GM19395 (cell line): ENCODE results near the gene KIRREL3.

Experiments
- ATAC-seq: cut with Tn5 transposase; IDR thresholded peaks from one replicate; pipeline ENCODE4 v1.9.1; 2021; ENCODE audit warnings: mild to moderate bottlenecking, moderate library complexity; ENCODE audit not compliant: unreplicated experiment

The KIRREL3 gene

DNA sequence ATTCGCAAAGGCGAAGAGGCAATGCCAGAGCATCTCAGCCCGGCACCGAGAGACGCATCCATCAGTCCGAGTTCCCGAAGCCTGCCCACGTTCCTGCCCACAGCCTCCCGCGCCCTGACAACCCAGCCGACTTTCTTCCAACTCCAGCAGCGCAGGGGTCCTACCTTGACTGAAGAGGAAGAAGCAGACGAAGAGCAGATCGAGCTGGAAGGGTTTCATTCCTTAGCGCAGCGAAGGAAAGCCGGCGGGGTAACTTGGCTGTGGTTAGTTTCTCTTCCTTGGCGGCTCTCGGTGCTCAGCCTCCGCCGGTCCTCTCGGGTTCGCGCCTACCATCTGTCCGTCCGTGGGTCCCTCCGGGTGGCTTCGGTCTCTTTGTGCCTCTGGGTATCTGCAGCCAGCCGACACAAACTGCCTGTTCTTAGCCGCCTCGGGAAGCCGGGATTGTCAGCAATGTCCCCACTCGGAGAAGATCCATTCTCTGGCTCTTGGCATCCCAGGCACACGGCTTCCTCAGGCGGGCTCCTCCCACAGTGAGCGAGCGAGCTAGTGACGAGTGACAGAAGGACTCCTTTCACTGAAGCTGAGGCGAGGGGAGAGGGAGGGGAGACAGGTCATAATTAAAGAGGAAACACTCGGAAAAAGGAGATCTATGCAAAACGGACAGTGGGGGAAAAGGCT is at the start of gene KIRREL3:
KIRREL3 (minus strand) TSS at position 480 of the 678 bp plus-strand sequence.
- no peak for ATAC-seq

DNA sequence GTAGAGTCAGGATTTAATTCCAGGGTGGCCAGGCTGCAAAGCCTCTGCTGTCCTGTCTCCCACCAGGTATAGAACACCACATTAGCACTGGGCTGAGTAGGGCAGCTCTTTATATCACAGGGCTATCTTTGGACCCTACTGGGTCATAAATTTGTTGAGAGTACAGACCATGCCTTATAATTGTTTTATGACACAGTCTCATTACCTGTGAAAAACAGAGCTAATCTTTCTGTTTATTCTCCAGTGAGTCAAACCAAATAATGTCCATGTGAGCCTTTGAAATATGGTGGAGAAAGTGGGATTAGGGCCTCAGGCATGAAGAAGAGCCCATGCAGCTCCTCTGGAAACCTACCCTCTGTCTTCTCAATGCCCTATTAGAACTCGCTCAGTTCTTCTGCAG is 49.6 kb upstream of the KIRREL3 start:
- ATAC-seq = no peak

DNA sequence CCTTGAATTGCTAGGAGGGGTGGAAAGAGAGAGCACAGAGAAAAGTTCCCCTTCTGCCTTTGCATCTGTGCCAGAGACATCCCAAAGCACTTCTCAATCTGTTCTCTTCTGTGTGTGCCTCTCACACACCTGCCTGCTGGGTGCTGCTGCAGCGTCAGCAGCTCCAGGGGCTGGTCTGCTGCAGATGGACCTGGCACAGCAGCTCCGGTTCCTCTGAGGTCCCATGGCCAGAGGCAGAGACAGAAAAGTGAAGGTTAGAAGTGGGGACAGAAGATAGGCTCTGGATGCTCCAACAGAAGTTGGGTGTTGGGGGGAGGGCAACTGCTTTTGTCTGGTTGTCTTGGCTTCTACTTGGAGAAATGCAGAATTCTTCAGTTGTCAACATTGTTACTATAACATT is 48.9 kb upstream of the KIRREL3 start:
- ATAC-seq = no peak

DNA sequence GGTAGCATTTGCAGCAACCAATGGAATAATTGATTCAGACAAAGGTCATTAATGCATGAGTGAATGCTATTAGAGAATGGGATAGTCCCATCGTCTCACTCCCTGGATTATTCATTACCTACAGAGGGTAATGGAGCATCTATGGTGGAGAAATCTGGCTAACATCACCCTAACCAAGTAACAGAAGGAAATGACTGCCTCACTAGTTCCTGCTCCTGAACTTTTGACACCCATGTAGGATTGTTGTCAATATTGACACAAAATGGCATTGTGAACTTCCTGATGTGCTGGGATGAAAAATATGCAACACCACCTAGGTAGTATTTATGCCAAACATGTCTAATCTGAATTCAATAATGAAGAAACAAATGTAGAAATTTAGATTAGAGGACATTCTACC is 44.0 kb upstream of the KIRREL3 start:
- ATAC-seq = no peak

DNA sequence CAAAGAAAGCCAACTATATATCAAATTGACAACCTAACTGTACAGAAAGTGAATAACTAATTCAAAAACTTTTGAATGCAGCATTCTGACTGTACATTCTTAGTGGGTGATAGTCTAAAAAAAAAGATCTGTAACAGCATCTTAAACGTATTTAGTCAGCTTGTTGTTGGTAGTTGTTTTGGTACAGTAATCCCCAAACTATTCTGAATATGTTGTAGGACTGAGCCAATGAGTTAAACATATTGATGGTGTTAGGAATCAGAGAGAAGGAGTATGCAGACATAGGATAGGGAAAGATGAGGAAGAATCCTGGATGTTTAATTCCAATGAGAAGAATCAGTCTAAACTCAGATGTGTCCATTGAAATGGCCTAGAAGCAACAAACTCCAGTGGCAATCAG is 41.9 kb upstream of the KIRREL3 start:
- ATAC-seq = no peak

DNA sequence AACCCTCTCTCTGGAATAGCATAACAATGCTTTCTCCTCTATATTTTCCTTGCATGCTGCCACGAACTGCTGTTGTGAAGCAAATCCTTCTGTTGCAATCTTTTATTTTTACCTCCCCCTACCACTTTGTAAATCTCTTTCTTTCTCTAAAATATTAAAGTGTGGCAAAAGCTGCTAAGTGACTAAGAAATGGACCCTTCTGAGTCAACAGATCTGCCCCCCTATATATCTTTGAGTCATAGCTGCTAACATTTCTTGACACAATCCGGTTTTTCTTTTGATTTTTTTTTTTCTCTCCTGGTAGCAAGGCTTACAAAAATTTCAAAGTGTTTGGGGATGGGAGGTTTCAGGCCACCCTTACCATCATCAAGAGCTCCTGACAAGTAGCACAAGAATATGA is 39.0 kb upstream of the KIRREL3 start:
- ATAC-seq = no peak

DNA sequence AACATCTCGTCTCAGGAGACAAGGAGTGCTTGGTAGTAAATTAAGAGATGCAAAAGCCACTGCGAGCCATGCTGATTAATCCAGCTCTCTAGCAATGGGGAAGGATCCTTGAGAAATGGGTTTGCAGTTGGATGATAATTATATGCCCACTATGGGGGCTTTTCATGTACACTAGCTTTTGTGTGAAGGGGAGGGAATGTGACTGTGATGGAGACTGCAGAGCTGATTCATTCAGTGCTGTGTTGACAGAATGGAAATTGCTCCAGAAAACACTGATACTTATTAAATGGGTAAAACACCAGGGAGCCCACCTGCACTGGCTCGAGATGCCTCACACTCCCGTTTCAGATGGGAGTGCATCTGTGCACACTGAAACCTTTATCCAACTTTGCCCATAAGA is 37.0 kb upstream of the KIRREL3 start:
- ATAC-seq = no peak

DNA sequence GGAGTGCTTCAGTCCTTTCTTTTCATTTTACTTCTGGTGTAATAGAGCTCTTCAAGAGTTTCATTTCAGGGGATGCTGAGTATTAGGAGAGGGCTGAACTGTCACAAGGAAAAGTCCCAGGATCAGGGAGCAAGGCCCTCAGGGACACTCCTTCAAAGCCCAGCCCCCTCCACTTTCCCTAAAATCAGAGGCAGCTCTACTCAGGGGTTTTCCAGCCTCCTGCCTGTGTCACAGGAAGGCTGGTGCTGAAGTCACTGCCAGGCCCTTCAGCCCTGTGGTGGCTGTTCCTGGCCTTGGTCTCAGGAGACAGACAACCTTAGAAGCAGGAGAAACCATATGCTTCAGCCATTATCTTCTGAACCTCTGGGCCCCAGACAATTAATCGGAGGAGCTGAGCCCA is 36.4 kb upstream of the KIRREL3 start:
- no peak for ATAC-seq

DNA sequence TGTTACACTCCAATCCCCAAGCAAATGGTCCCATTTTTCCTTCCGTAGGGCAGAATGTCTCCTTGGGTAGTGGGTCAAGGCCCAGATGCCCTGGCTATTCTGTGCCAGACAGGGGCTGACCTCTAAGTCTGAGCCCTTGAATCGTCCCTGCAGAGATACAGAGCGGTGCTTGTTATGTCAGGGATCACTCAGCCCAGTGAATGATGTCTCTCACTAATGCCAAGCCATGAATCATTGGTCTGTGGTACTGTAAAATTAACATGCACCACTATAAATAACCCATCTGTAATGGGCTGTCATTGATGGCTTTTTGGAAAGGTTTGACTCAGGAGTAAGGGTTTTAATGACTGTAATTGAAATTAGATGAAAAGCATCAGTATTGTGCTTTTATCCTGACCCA is 35.3 kb upstream of the KIRREL3 start:
- ATAC-seq = no peak

DNA sequence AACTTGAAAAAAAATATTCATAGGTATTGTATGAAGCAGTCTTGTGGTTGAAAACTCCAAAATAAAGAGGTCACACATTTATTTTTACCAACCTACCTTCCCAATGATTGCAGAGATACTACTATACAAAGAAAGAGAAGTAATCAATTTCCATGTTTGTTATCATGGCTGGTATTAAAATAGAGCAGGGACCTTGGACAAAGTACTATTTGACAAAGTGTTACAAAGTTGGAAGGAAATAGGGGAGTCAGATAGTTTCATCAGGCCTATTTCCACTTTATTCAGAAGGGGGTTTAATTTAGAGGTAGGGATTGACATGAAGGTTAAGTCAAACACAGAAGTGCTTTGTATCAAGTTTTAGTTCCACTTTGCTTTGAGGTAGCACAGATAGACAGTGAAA is 34.4 kb upstream of the KIRREL3 start:
- ATAC-seq = no peak

DNA sequence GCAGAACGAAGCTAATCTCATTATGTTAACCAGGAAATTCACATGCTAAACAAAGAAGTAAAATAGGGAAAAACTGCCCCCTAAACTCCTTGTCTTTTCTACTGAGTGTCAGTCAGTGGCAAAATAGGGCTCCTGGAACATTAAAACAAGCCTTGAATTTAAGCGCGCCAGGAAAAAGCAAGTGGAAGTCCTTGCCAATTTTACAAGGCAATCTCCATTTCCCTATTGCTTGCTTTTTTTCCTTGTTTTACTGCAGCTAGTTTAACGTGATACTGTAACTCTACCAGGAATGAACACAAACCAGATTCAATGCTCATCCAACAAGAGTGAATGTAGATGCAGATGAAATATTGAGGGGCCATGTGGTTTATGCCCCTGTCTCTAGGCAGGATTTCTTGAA is 28.1 kb upstream of the KIRREL3 start:
- ATAC-seq = no peak

DNA sequence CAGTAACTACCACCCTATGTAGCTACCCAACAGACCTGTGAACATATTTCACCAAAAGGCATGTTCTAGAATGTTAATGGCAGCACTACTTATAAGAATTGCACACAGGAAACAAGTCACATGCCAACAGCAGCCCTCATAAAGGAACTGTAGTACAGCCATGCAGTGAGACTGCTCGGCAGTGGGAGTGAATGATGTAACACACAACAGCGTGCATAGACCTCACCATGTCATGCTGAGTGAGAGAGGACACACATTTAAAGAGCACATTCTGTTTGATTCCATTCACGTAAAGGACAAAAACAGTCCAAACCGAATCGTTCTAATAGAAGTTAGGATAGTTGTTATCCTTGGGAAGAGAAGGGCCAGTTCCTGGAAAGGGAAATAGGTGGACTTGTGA is 27.2 kb upstream of the KIRREL3 start:
- no peak for ATAC-seq

DNA sequence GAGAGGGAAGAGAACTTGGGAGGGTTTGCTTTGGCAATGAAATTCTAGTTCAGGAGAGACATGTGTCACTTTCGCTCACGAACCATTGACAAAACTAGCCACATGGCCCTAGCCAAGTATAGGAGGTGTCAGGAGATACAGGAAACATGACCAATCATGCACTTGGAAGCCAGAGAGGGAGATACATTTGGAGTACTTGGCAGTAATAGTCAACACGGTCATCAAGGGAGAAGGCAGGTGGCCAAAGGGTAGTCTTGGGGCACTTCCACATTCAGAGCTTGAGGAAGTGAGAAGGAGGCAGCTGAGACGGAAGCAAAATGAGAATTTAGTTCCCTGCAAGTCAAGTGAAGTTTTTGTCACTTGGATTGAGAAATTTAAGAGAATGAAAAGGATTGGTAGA is 26.4 kb upstream of the KIRREL3 start:
- no peak for ATAC-seq

DNA sequence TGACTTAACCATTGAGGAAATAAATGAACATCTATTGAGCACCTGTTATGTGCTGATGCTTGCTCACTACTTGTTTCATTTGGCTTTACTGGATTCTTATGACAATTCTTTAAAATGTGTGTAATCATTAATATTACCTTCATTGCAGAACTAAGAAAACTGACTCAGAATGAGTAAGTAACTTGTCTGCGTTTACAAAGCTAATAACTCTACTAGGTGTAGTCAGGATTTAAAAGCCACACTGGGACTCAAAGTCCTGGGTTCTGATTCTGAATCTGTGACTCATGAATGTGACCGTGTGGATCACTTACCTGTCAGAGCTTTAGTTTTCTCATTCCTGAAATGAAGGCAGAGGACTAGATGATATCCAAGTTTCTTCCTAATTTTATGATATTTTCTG is 23.4 kb upstream of the KIRREL3 start:
- no peak for ATAC-seq

DNA sequence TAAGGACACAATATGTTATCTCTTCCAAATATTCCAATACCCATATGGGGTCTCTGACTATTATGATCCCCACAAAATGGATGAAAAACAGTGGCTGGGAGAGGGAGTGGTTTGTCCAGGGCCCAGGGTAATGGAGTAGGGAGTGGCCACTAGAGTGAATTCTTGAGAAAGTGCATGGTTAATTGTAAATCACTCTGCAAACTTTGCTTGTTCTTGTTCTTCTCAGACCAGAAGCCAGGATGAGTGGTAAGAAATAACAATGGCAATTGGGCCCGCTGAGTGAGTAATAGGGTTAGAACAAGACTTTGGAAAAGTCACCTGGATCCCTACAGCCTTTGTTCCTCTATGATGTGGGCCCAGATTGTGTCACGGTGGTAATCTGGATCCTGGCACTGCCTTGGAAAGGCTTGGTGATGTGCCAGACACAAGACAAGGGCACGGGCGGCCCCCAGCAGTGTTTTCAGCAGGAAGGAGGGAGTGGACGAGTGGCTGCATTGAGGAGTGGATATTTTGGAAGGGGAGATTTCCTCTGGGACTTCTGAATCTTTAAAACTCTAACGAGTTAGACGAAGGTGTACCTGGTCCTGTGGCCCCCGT is 18.2 kb upstream of the KIRREL3 start:
- ATAC-seq = no peak

DNA sequence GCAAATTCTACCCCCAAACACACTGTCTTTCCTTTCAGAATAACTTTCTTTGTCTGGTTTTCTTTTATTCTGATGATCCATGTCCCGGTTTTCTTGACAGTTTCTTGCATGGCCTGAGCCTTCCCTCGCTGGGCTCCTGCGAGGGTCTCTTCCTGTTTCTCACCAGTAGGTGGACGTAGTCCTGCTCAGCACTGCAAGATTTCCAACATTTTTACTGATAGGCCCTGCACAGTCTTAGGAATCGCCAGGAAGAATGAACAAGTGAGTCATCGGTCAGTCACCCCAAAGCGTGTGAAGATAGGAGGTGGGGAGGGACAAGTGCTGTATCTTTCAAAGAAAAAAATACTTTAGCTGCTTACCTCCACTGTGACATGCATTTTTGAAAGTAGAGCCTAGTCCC is 16.9 kb upstream of the KIRREL3 start:
- no peak for ATAC-seq

DNA sequence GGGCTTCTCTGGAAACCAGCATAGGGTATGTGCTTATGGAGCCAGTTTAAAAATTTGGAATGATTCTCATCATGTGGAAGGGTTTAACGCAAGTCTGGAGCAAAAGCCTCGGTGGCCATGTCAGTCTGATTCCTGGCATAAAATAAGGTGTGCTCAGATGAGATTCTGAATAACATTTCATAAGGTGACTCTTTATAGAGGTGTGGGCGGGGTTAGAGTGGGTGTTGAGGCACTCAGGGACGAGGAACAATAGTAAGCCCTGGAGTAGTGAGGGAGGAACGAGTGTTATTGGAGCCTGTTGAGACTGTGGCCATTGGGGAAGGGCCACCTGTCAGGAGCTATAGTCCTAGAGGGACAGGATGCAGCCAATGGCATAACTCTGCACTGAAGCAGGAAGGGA is 13.0 kb upstream of the KIRREL3 start:
- no peak for ATAC-seq

DNA sequence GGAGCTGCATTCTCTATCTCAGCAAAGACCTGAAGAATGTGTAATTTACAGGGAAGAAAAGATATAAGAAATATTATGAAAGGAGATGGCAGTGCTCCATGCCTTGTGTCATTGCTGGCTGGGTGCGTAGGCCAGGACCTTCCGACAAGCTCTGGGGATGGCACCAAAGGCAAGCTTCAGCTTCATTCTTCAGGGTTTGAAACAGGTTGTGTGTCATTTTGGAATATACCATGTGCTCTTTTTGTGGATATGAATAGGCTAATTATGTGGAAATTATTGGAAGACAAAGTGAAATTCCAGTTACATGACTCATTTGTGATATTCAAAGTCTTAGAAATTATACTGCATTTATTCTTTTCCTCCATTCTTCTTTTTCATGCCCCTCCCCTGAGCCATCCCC is 5.7 kb upstream of the KIRREL3 start:
- ATAC-seq = no peak

DNA sequence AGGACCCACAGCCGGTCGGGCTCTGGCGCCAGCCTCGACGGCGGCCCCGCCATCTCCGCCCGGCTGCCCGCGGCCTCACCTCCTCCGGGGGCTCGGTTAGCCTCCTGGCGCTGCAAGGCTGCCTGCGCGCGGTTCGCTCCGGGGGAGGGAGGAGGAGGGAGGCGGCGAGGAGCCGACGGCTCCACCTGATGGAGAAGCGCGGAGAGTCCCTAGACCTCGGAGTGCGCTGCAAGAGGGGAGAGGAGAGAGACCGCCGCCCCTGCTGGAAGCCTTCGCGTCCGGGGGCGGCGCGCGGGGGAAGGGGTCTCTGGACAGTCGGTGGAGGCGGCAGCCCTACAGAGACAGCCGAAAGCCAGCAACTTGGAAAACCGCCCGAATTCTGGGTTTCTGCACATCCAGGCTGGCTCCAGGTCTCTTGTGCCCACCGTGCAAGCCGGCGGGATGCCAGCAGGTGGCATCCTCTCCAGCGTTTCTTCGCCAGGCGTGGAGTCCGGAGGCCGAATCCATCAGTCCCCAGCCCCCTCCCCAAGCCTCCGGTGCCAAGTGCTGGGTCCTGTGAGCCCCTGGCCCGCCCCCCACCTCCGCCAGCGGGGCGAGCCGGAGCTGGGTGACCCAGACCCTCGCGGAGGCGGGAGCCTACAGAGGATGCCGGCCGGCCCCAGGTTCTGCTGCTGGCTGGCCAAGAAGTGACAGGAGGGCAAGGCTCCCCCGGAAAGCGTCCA is 2.9 kb upstream of the KIRREL3 start:
- no peak for ATAC-seq

DNA sequence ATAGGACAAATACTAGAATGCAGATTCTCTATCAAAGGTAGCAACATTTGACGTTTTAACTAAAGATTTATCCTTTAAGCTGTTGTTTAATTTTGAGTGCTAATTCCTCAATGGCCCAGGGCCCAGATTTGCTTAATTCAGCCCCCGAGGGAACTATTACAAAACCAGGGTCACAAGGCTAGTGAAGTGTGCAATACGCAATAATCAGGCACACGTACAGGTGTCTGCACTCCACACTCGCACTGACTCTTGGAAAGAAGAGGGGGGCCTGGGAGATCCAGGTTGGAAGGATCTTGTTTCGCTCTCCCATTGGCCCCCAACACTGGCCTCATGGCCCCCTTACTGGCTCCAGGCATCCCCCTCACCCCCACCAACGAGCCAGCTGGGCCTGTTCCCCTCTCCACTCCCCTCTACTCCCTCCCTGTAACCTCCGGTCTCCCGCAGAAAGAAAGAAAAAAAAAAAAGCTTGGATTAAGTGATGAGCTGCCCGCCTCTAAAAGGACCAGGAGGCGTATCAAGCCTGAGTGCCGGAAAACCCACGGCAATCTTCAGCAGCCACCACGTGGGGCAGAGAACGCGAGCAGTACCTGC is 2.2 kb upstream of the KIRREL3 start:
- ATAC-seq = no peak

DNA sequence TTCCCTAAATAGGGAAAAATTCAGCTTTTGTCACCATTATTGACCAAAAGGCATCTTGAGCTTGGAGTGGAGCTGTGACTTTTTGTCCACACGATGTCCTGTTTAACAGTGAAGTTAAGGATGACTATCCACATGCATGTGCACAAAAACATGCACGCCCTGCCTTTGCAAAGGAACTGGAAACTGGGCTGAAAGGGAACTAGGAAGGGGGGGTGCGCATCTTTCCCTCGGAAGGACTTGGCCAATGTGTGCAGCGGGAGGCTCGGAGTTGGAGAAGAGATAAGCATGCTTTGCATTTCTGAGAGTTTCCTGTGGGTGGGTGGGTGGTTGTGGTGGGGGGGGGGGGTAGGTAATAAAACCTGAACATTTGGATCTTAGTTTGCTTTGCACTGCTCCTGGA is 411 bp upstream of the KIRREL3 start:
- ATAC-seq = no peak

DNA sequence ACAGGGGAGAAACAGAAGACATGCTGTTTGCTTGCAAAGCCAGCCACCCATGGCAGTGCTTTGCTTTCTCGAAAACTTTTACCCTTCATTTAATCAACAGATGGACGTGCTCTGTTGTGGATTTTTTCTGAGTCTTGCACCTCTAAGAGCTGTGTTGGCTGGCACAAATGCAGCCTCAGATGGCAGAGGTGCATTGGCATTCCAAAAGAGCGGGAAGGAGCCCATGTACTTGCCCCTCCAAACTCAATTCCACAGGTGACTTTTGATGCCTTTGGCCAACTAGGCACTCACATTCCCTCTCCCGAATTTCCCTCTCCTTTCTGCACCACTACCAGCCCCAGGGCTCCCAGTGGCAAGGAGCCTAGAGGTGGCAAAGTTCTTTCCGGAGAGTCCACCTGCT is 1.2 kb downstream of the KIRREL3 start:
- ATAC-seq = no peak
